ENCODE measurements around the gene VEZF1.
A peak's percentile ranks its signal among the peaks of the same experiment; 100 is the strongest.

The VEZF1 gene

GRCh38 chr17:57987581-57988300, at the start of gene VEZF1:
Gene VEZF1, minus strand, starts transcription at chr17:57988254. Its CDS starts 143 bp downstream, at chr17:57988111.
- Histone ChIP-seq H3K27ac (ENCODE audit: low read length) (peak within 1 kb of the TSS; percentile 53), H4K20me1 (ENCODE audit: insufficient read depth, low read length) (peaks cover 41% of the 10 kb centered on the region), H3K4me1 (ENCODE audit: low read length) (peaks cover 20% of the 10 kb centered on the region), H3K4me2 (ENCODE audit: low read length) (peak within 1 kb of the TSS; percentile 94), H2AFZ (ENCODE audit: low read depth, low read length) (peak within 1 kb of the TSS; percentile 5; the same call in 1 of the 2 replicates), H3K9me3 (ENCODE audit: insufficient read depth, low read length) (no peaks in the 10 kb centered on the region), H3K9ac (ENCODE audit: low read length) (peak within 1 kb of the TSS; percentile 78), H3K27me3 (ENCODE audit: low read depth, low read length) (no peaks in the 10 kb centered on the region), H3K36me3 (replicated peaks; ENCODE audit: low read depth, low read length) (peaks cover 10% of the 10 kb centered on the region), H3K79me2 (ENCODE audit: low read length) (peaks cover 45% of the 10 kb centered on the region), H3K4me3 (ENCODE audit: low read length) (peak within 1 kb of the TSS; percentile 95)
- no peak for TF ChIP-seq EZH2phosphoT487 (IDR thresholded peaks at IDR 0.05; ENCODE audit: low read depth)
- TF ChIP-seq CTCF (IDR thresholded peaks at IDR 0.05; ENCODE audit: low read depth, low read length): no peak

- Histone ChIP-seq H4K20me1 (ENCODE audit: insufficient read depth, low read length) (no peaks in the 10 kb centered on the region), H3K36me3 (replicated peaks; ENCODE audit: low read depth, low read length) (no peaks in the 10 kb centered on the region), H3K4me1 (ENCODE audit: low read length) (no peaks in the 10 kb centered on the region), H3K27me3 (ENCODE audit: low read depth, low read length) (peaks cover 12% of the 10 kb centered on the region), H3K4me2 (ENCODE audit: low read length) (no peak overlapping the region), H3K9me3 (ENCODE audit: insufficient read depth, low read length) (no peaks in the 10 kb centered on the region), H3K4me3 (ENCODE audit: low read length) (no peak overlapping the region), H3K9ac (ENCODE audit: low read length) (no peak overlapping the region), H2AFZ (ENCODE audit: low read depth, low read length) (no peak overlapping the region), H3K27ac (ENCODE audit: low read length) (no peak overlapping the region), H3K79me2 (ENCODE audit: low read length) (no peaks in the 10 kb centered on the region)
- no peak for TF ChIP-seq EZH2phosphoT487 (IDR thresholded peaks at IDR 0.05; ENCODE audit: low read depth)
- no peak for TF ChIP-seq CTCF (IDR thresholded peaks at IDR 0.05; ENCODE audit: low read depth, low read length)
Observed at GRCh38 chr17:58032691-58033415, 44.8 kb upstream of the VEZF1 start.

GRCh38 chr17:58028578-58028977, 40.5 kb upstream of the VEZF1 start:
- no peak overlapping the region for H3K4me3 ChIP-seq (ENCODE audit: low read length)
- H3K27me3 ChIP-seq (ENCODE audit: low read depth, low read length): peaks cover 8% of the 10 kb centered on the region
- no peak for TF ChIP-seq EZH2phosphoT487 (IDR thresholded peaks at IDR 0.05; ENCODE audit: low read depth)
- TF ChIP-seq CTCF (IDR thresholded peaks at IDR 0.05; ENCODE audit: low read depth, low read length): no peak
- no peaks in the 10 kb centered on the region for H3K79me2 ChIP-seq (ENCODE audit: low read length)
- H3K9ac ChIP-seq (ENCODE audit: low read length): no peak overlapping the region
- no peaks in the 10 kb centered on the region for H3K4me1 ChIP-seq (ENCODE audit: low read length)
- no peaks in the 10 kb centered on the region for H3K36me3 ChIP-seq (replicated peaks; ENCODE audit: low read depth, low read length)
- no peak overlapping the region for H3K4me2 ChIP-seq (ENCODE audit: low read length)
- H3K9me3 ChIP-seq (ENCODE audit: insufficient read depth, low read length): no peaks in the 10 kb centered on the region
- H4K20me1 ChIP-seq (ENCODE audit: insufficient read depth, low read length): no peaks in the 10 kb centered on the region
- H2AFZ ChIP-seq (ENCODE audit: low read depth, low read length): no peak overlapping the region
- no peak overlapping the region for H3K27ac ChIP-seq (ENCODE audit: low read length)

- TF ChIP-seq CTCF (IDR thresholded peaks at IDR 0.05; ENCODE audit: low read depth, low read length) (no peak), EZH2phosphoT487 (IDR thresholded peaks at IDR 0.05; ENCODE audit: low read depth) (no peak)
- Histone ChIP-seq H3K9me3 (ENCODE audit: insufficient read depth, low read length) (no peaks in the 10 kb centered on the region), H3K79me2 (ENCODE audit: low read length) (no peaks in the 10 kb centered on the region)
Observed at GRCh38 chr17:58020401-58020800, 32.3 kb upstream of the VEZF1 start.

More at GRCh38 chr17:58020401-58020800, 32.3 kb upstream of the VEZF1 start:
- Histone ChIP-seq H3K36me3 (replicated peaks; ENCODE audit: low read depth, low read length) (no peaks in the 10 kb centered on the region), H3K4me2 (ENCODE audit: low read length) (no peak overlapping the region), H4K20me1 (ENCODE audit: insufficient read depth, low read length) (no peaks in the 10 kb centered on the region), H3K27ac (ENCODE audit: low read length) (no peak overlapping the region), H3K9ac (ENCODE audit: low read length) (no peak overlapping the region), H2AFZ (ENCODE audit: low read depth, low read length) (no peak overlapping the region), H3K4me3 (ENCODE audit: low read length) (no peak overlapping the region), H3K27me3 (ENCODE audit: low read depth, low read length) (peaks cover 19% of the 10 kb centered on the region), H3K4me1 (ENCODE audit: low read length) (no peaks in the 10 kb centered on the region)

Measured in OCI-LY3 (cell line).